Measurements from ENCODE around the gene PURB. TPM values are rescaled to one million over a fixed set of nuclear protein-coding genes. Genes with fewer than 3 reads are reported as not detected.

Gene PURB
- polyA plus RNA-seq, 1 of the 3 experiments (the other 2 are of a cell fraction), result 4.8 TPM

- H3K9me3 ChIP-seq, result no peaks in the 10 kb centered on the region
- peaks cover 21% of the 10 kb centered on the region for H3F3A ChIP-seq (replicated peaks; ENCODE audit: insufficient read depth)
- peaks cover 3% of the 10 kb centered on the region for H4K20me1 ChIP-seq (ENCODE audit: insufficient read depth)
- peaks cover 0 to 6% of the 10 kb centered on the region in 2 experiments; a peak in 1 of 4 replicates for H3K4me1 ChIP-seq (ENCODE audit: control insufficient read depth in 1 of 2, insufficient read depth in 2 of 2, low read depth in 1 of 2, low read length in 1 of 2)
- H2AFZ ChIP-seq (ENCODE audit: low read depth), result no peak overlapping the region
- H3K27me3 ChIP-seq (ENCODE audit: insufficient read depth), result no peaks in the 10 kb centered on the region
- no peak overlapping the region for H3K4me2 ChIP-seq
- H3K36me3 ChIP-seq (replicated peaks in 1 of 2; ENCODE audit: control insufficient read depth in 1 of 2, insufficient read depth in 2 of 2, low read length in 1 of 2), result peaks cover under 1 to 2% of the 10 kb centered on the region in 2 experiments
- peaks cover 32% of the 10 kb centered on the region for H3K79me2 ChIP-seq (ENCODE audit: insufficient read depth)
- H3K4me3 ChIP-seq (ENCODE audit: low read depth in 2 of 2, low read length in 1 of 2), result no peak overlapping the region
- 78% methylated on average over 5 of the region's 5 CpGs for WGBS (ENCODE audit: low lambda C conversion rate)
- H3K9ac ChIP-seq, result no peak overlapping the region
- TF ChIP-seq ELF1 (IDR thresholded peaks at IDR 0.05) (no peak), ZBTB33 (IDR thresholded peaks at IDR 0.05; ENCODE audit: borderline replicate concordance, low read depth) (no peak), NFIC (IDR thresholded peaks at IDR 0.05; ENCODE audit: borderline replicate concordance) (no peak), FOXJ3 (CRISPR knock-in tag; IDR thresholded peaks at IDR 0.05) (no peak), NRF1 (IDR thresholded peaks at IDR 0.05; ENCODE audit: low read depth, low read length) (no peak), TCF12 (IDR thresholded peaks at IDR 0.05) (no peak), IRF3 (IDR thresholded peaks at IDR 0.05; ENCODE audit: low read depth, low read length) (no peak), USF2 (IDR thresholded peaks at IDR 0.05; ENCODE audit: borderline replicate concordance, low read depth, low read length) (no peak), TEAD4 (IDR thresholded peaks at IDR 0.05; ENCODE audit: borderline replicate concordance, insufficient read depth) (no peak), MAX (IDR thresholded peaks at IDR 0.05; ENCODE audit: low read depth) (no peak), GATA2 (CRISPR knock-in tag; IDR thresholded peaks at IDR 0.05) (no peak), EZH2phosphoT487 (IDR thresholded peaks at IDR 0.05; ENCODE audit: borderline replicate concordance, low read depth) (no peak), YY1 (IDR thresholded peaks at IDR 0.05; ENCODE audit: low read depth) (no peak)
- CTCF ChIA-PET, result no interaction called here
- H3K27ac ChIP-seq (ENCODE audit: low read depth in 2 of 2, low read length in 1 of 2), result no peak overlapping the region
- POLR2A ChIA-PET, result no interaction called here
- no peaks in the 10 kb centered on the region for H3K9me2 ChIP-seq
- no peak for DNase-seq
Observed at GRCh38 chr7:44889086-44889781, 3.9 kb upstream of the PURB start.

All from SK-N-SH (cell line).